ENCODE data around the gene RAB31. TPM values are rescaled to one million over a fixed set of nuclear protein-coding genes. Genes with fewer than 3 reads are reported as not detected.

RAB31 gene
- total RNA-seq, 1 donor from 2014 or later, result 18.9 TPM

DNA sequence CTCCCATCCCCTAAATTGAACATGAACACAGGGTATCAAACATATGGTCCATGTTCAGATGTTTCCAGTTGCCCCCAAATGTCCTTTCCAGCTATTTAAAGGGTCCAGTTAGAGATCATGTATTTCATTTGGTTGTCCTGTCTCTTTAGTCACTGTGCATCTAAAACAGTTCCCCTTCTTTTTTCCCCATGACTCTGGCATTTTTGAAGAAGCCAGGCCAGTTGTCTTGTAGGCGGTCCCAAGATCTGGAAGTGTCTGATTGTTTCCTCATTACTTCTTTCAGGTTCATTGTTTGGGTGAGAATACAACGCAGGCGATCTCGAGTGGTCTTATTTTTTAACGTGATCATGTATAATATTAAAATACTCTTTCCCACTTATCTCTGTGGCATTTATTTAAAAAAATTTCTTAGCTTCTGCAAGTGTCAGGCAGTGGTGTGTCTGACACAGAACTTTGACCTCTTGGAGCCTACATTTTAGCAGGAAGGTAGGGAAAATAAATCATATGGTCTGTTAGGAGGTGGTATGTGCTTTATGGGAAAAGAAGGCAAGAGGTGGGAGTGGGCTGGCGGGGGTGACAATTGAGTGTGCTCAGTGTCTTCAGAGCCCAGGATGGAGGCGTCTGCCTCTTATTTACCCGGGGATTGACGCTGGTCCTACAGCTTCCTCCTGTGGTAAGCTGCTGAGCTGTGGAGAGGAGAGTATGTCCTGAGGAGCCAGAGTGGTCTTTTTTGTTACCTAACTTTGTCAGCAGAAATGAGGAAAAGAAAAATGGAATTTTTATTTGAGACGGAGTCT lies 8.1 kb downstream of the RAB31 start:
- no peak overlapping the region for H3K27ac Mint-ChIP-seq (ENCODE audit: unreplicated experiment)
- no peak for DNase-seq (ENCODE audit: low read depth, low spot score)
- peaks cover 5% of the 10 kb centered on the region for H3K27me3 Mint-ChIP-seq (ENCODE audit: low read depth)
- H3K36me3 Mint-ChIP-seq (ENCODE audit: low read depth), result peaks cover 5% of the 10 kb centered on the region
- TF ChIP-seq, protein P1, sequence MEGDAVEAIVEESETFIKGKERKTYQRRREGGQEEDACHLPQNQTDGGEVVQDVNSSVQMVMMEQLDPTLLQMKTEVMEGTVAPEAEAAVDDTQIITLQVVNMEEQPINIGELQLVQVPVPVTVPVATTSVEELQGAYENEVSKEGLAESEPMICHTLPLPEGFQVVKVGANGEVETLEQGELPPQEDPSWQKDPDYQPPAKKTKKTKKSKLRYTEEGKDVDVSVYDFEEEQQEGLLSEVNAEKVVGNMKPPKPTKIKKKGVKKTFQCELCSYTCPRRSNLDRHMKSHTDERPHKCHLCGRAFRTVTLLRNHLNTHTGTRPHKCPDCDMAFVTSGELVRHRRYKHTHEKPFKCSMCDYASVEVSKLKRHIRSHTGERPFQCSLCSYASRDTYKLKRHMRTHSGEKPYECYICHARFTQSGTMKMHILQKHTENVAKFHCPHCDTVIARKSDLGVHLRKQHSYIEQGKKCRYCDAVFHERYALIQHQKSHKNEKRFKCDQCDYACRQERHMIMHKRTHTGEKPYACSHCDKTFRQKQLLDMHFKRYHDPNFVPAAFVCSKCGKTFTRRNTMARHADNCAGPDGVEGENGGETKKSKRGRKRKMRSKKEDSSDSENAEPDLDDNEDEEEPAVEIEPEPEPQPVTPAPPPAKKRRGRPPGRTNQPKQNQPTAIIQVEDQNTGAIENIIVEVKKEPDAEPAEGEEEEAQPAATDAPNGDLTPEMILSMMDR (conservative IDR thresholded peaks at IDR 0.05), result no peak
- H3K4me1 Mint-ChIP-seq, result peaks cover 40% of the 10 kb centered on the region
- H3K4me3 Mint-ChIP-seq, result no peak overlapping the region
- no peaks in the 10 kb centered on the region for H3K9me3 Mint-ChIP-seq

DNA sequence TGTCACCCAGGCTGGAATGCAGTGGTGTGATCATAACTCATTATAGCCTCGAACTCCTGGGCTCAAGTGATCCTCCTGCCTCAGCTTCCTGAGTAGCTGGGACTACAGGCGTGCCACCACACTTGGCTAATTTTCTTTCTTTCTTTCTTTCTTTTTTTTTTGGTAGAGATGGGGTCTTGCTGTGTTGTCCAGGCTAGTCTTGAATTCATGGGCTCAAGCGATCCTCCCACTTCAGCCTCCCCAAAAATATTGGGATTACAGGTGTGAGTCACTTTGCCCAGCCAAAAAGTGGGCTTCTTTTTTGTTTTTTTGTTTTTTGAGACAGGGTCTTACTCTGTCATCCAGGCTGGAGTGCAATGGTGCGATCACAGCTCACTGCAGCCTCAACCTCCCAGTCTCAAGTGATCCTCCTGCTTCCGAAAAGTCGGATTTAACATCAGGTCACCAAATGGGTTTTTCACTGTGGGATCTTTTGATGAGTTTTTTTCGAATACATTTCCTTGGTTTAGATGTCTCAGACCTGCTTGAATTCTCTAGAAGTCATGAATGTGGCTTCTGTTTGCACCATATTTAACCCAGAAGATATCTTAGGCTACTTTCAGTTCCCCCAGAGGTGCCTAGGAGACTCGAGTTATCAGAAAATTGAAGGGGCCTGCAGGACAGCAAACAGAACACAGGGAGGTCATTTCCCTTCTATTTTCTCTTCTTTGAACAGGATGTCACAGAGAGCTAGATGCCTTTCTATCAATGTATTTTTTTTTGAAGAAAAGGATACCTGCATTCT lies 8.9 kb downstream of the RAB31 start:
- H3K4me1 Mint-ChIP-seq, result peaks cover 40% of the 10 kb centered on the region
- H3K4me3 Mint-ChIP-seq, result no peak overlapping the region
- no peak overlapping the region for H3K27ac Mint-ChIP-seq (ENCODE audit: unreplicated experiment)
- H3K27me3 Mint-ChIP-seq (ENCODE audit: low read depth), result peaks cover 2% of the 10 kb centered on the region
- H3K9me3 Mint-ChIP-seq, result no peaks in the 10 kb centered on the region
- DNase-seq (ENCODE audit: low read depth, low spot score), result no peak
- TF ChIP-seq, protein P1 (conservative IDR thresholded peaks at IDR 0.05), result no peak
- peaks cover 7% of the 10 kb centered on the region for H3K36me3 Mint-ChIP-seq (ENCODE audit: low read depth)

DNA sequence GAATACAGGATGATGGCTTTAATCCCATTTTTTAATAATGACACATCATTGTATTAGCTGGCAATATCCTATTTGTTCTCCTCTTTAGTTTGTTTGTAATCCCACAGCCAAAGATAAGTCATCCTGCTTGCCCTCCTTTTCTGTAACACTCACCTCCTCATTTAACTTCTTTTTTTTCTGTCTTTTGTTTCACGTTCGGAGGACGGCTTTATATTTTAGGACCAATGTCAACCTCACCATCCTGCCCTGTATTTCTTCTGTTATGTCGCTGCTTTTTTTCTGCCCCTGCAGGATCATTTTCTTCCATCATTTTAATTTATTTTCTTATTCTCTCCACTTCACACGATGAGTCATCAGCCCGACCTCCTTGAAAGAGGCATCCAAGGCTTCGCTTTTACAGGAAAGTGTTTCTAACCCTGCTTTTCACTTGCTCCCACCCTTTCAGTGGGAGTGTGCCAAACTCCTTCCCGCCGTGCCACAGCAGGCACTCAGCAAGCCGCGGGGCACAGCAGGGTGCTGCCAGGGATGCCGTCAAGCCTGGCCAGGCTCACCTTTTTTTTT lies 11.4 kb downstream of the RAB31 start:
- H3K36me3 Mint-ChIP-seq (ENCODE audit: low read depth), result peaks cover 11% of the 10 kb centered on the region
- peak overlapping the region; percentile 3 for H3K27ac Mint-ChIP-seq (ENCODE audit: unreplicated experiment)
- H3K9me3 Mint-ChIP-seq, result peaks cover 3% of the 10 kb centered on the region
- TF ChIP-seq, protein P1 (conservative IDR thresholded peaks at IDR 0.05), result no peak
- peaks cover 2% of the 10 kb centered on the region for H3K27me3 Mint-ChIP-seq (ENCODE audit: low read depth)
- DNase-seq (ENCODE audit: low read depth, low spot score), result no peak
- no peak overlapping the region for H3K4me3 Mint-ChIP-seq
- H3K4me1 Mint-ChIP-seq, result peaks cover 20% of the 10 kb centered on the region

DNA sequence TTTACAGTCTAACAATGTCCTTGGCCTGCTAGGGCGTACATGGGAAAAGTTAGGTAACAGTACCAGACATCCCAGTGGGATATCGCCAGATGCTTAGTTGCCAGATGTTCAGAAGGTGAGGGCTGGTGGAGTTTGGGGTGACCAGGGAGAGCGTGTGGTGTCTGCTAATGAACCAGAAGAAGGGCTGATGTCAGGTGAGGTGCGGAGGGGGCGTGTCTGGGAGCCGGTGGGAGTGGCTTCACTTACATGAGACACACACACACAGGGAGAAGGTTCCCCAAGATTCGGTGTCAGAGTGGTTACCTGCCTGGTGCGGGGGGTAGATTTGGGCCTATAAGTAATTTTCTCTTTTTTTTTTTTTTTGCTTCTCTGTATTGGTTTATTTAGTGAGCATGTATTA lies 12.2 kb downstream of the RAB31 start:
- Mint-ChIP-seq H3K27ac (ENCODE audit: unreplicated experiment) (peak overlapping the region; percentile 78), H3K4me1 (peaks cover 14% of the 10 kb centered on the region), H3K36me3 (ENCODE audit: low read depth) (peaks cover 11% of the 10 kb centered on the region), H3K27me3 (ENCODE audit: low read depth) (no peaks in the 10 kb centered on the region), H3K9me3 (peaks cover 3% of the 10 kb centered on the region), H3K4me3 (no peak overlapping the region)
- TF ChIP-seq, protein P1 (conservative IDR thresholded peaks at IDR 0.05), result no peak
- no peak for DNase-seq (ENCODE audit: low read depth, low spot score)

DNA sequence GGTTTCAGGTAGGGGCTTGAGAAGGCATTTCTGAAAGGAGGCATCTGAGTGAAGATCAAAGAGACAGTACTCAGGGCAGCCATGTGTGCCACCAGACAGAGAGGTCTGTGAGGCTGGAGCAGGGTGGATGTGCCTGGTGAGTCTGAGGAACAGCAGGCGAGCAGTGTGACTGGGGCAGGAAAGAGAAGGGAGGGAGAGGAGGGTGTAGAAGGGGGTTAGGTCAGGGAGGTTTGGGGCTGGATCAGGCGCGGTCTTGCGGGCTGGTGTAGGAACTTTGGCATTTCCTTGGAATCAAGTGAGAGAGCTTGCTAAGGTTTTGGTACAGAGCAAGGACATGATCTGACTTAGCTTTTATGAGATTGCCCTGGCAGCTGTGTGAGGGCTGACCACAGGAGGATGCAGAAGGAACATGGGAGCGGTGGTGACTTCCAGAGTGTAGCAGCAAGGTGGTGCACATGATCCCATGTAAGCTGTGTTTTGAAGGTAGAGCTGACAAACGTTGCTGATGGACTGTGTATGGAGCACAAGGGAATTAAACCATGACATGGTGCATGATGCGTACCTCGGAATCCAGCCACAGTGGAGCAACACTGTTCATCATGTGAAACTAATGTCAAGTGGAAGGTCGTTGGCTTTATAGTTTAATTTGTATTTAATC lies 13.9 kb downstream of the RAB31 start:
- Mint-ChIP-seq H3K4me1 (peaks cover 6% of the 10 kb centered on the region), H3K36me3 (ENCODE audit: low read depth) (peaks cover 11% of the 10 kb centered on the region), H3K27ac (ENCODE audit: unreplicated experiment) (no peak overlapping the region), H3K4me3 (no peak overlapping the region), H3K9me3 (peaks cover 3% of the 10 kb centered on the region), H3K27me3 (ENCODE audit: low read depth) (no peaks in the 10 kb centered on the region)
- TF ChIP-seq, protein P1 (conservative IDR thresholded peaks at IDR 0.05), result no peak
- no peak for DNase-seq (ENCODE audit: low read depth, low spot score)

Measured in neural crest cell (in vitro differentiated cells).